VCaP (cell line): Measurements from ENCODE around the gene CTXND1.
A peak's percentile ranks its signal among the peaks of the same experiment; 100 is the strongest.

Experiments used
- H3K27ac ChIP-seq: fragments of 450-650 bp; 2 replicates; pipeline ENCODE4 v1.5.1; 2017
- TF ChIP-seq, protein P1 (sequence below): fragments of 450-650 bp; conservative IDR thresholded peaks from 2 replicates; pipeline ENCODE4 v1.5.1; 2017; ENCODE audit warnings: mild to moderate bottlenecking, moderate library complexity

CTXND1 gene

GRCh38 chr15:80168421-80168820, 83.6 kb downstream of the CTXND1 start:
- TF ChIP-seq, protein P1, sequence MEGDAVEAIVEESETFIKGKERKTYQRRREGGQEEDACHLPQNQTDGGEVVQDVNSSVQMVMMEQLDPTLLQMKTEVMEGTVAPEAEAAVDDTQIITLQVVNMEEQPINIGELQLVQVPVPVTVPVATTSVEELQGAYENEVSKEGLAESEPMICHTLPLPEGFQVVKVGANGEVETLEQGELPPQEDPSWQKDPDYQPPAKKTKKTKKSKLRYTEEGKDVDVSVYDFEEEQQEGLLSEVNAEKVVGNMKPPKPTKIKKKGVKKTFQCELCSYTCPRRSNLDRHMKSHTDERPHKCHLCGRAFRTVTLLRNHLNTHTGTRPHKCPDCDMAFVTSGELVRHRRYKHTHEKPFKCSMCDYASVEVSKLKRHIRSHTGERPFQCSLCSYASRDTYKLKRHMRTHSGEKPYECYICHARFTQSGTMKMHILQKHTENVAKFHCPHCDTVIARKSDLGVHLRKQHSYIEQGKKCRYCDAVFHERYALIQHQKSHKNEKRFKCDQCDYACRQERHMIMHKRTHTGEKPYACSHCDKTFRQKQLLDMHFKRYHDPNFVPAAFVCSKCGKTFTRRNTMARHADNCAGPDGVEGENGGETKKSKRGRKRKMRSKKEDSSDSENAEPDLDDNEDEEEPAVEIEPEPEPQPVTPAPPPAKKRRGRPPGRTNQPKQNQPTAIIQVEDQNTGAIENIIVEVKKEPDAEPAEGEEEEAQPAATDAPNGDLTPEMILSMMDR: no peak
- H3K27ac ChIP-seq: no peak overlapping the region

- TF ChIP-seq, protein P1: no peak
- H3K27ac ChIP-seq: no peak overlapping the region
These were observed 84.1 kb downstream of the CTXND1 start for GRCh38 chr15:80167936-80168335.

DNA sequence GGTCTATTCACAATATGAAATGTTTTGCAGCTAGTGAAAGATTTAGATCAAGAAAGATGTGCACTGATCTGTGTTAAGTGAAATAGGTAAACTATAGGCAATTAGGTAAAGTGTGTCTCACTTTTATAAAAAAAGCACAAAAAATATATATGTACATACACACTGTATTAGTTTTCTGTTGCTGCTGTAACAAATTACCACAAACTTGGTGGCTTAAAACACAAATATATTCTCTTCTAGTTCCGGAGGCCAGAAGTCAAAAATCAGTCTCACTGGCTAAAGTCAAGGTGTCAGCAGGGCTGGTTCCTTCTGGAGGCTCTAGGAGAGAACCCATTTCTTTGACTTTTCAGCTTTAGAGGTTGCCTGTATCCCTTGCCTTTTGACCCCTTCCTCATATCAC, 88.1 kb downstream of the CTXND1 start:
- TF ChIP-seq, protein P1: no peak
- H3K27ac ChIP-seq: no peak overlapping the region

DNA sequence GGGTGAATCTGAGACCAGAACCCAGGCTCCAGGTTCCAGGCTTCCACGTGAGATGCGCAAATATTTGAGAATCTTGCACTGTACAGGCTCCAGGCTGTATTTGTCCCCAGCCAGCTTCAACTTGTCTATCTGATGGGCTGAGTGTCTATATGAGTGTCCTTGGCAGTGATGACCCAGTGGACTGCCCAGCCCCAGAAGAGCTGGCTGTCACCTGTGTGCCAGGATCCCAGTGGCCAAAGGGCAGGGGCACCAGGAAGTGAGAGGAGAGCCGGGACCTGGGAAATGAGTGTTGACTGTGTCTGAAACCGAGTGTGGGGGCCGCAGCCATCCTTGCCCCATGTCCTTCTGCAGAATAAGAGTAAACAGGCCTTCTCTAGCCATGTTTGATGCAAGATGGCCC, 88.8 kb downstream of the CTXND1 start:
- TF ChIP-seq, protein P1: no peak
- H3K27ac ChIP-seq: no peak overlapping the region

DNA sequence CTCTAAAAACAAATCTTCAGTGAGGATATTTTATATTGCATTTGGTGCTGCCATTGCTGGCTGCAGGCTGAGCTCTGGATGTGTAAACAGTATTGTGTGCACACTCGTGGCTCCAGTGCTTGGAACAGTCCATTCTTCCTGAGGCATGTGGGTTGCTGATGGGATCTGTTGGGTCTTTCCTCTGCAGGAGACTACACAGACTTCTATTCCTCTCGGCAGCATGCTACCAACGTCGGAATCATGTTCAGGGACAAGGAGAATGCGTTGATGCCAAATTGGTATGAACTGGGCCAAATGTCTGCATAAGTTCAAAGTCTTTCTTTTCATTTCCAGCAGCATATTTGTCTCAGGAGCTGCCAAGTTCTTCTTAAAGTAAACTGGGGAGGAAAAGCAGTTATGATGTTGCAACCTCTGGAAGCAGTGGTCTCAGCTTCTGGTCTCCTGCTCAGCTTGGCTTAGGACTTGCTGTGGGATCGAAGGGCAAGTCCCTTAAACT, 89.9 kb downstream of the CTXND1 start:
- H3K27ac ChIP-seq: peak overlapping the region; percentile 35
- TF ChIP-seq, protein P1: no peak

DNA sequence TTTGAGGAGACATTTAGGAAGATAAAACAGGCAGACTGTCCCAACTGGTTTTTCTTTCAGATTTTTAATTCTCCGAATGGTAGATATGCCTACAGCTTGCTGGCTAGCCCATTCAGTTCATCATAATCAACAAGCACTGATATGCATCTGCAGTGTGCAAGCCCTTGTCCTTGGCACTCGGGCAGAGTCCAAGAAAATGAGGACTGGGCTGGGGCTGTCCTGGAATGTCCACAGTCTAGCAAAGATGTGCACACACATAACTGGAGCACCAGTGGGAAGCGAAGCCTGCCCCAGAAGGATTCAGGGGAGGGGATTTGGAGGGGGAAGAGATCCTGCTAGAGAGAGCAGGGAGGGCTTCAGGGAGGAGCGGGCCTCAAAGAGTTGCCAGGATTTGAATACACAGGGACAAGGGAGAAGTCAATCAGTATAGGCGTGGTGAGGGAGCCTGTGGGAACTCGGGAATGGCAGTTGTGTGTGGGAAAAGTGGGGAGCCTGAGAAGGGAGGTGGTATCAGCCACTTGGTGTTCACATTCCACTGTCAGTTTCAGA, 90.5 kb downstream of the CTXND1 start:
- TF ChIP-seq, protein P1: no peak
- peak overlapping the region; percentile 35 for H3K27ac ChIP-seq

GRCh38 chr15:80160570-80161156, 91.3 kb downstream of the CTXND1 start:
- no peak overlapping the region for H3K27ac ChIP-seq
- TF ChIP-seq, protein P1: no peak
